Pancreas (tissue), 10 donors: ENCODE measurements around the gene S100A1. TPM values are rescaled to one million over a fixed set of nuclear protein-coding genes. Genes with fewer than 3 reads are reported as not detected.

Experiments
- ATAC-seq, 4 donors: fragments of 200-7000 bp; cut with Tn5 transposase; one replicate each; pipeline versions ENCODE4 v1.8.0 to v1.9.1; 2020; ENCODE audit warnings: mild to moderate bottlenecking in 4 of 4, moderate library complexity in 4 of 4
- DNase-seq, 6 donors: peaks; one replicate each; pipeline ENCODE4 v3.0.0-alpha.2; 2020
- FAIRE-seq: peaks from 2 replicates; lab custom pipeline; 2012; peaks lifted over from hg19 to GRCh38; lab: Jason Lieb, UNC
- H3K27ac ChIP-seq, 4 donors: fragments of 200-600 bp; sonication (generic); 1 replicate in 3 of 4; 2 replicates in 1 of 4; pipeline versions ENCODE4 v1.5.0 to v1.8.0; 2020
- H3K27me3 ChIP-seq, 4 donors: fragments of 200-600 bp; one replicate each; pipeline ENCODE4 v1.8.0; 2021
- H3K36me3 ChIP-seq, 3 donors: fragments of 200-600 bp; sonication (generic) in 1 of 3; one replicate each; pipeline versions ENCODE4 v1.5.0 to v1.8.0; 2020 to 2021
- H3K4me1 ChIP-seq, 3 donors: fragments of 200-600 bp; one replicate each; pipeline ENCODE4 v1.8.0; 2021
- H3K4me3 ChIP-seq, 4 donors: fragments of 200-600 bp; sonication (generic) in 2 of 4; one replicate each; pipeline versions ENCODE4 v1.5.0 to v1.8.0; 2020 to 2021
- H3K9me3 ChIP-seq, 4 donors: fragments of 200-600 bp; one replicate each; pipeline ENCODE4 v1.8.0; 2021
- CTCF ChIP-seq, 4 donors: fragments of 200-600 bp; sonication (generic) in 3 of 4; IDR thresholded peaks; one replicate each; pipeline versions ENCODE4 v1.5.0 to v1.8.0; 2021; ENCODE audit warnings: antibody characterized with exemption in 4 of 4
- WGBS, 2 donors: extraction: QIAGEN DNeasy Blood & Tissue Kit; methylation state at CpG; one replicate each; pipeline ENCODE4 v1.1.7; 2013; 5-methylcytosine and 5-hydroxymethylcytosine counted together
- intact Hi-C, 3 donors: fragments of 100-400 bp; cut with DNase I; formaldehyde crosslinking; loops; one replicate each; pipeline versions ENCODE4 v1.11.1 to v1.14.2; 2022
- polyA plus RNA-seq, 2 donors: library from polyadenylated mRNA; stranded (reverse); fragments of 200-250 nt; gene quantifications; one replicate each; pipeline ENCODE4 v1.2.3, GENCODE V29; 2013
- total RNA-seq, 6 donors: library from RNA; stranded (reverse); fragmentation: NEBNext Ultra II Directional in 4 of 6; extraction: Animal tissue kit (Norgen Biotek cat#: 25700) in 4 of 6; gene quantifications; one replicate each; pipeline versions ENCODE4 v1.2.1 to v1.2.4, GENCODE V29; 2021 to 2023
- donor health status: healthy with polysubstance abuse.
- donor health status: DM: no; HTN: no; CAD: no; lungs with moderate emphysema.
- donor health status: DM: no; HTN: no; CAD: no.
- donor health status: control.
- donor health status: control.
- donor health status: Bipolar disorder and iron deficiency.
- donor health status: DM: yes; HTN: yes; CAD: no.
- donor health status: DM: no; HTN: no; CAD: no.
- donor health status: DM: no; HTN: no; CAD: no.
- donor health status: DM: yes; HTN: yes; CAD: no.

S100A1 gene
- total and polyA plus RNA-seq, 8 donors, result 1.9 to 14.0 (median 4.0) TPM

- DNase-seq (peak in 4 of 6 donors; percentile 40 to 59 (median 54)), FAIRE-seq (no peak), ATAC-seq (peak; percentile 13 to 48 (median 26))
- Histone ChIP-seq H3K9me3 (no peaks in the 10 kb centered on the region), H3K27ac (peak overlapping the region; percentile 51 to 81 (median 65)), H3K4me1 (peaks cover 30 to 41% (median 38%) of the 10 kb centered on the region in 3 donors), H3K36me3 (peaks cover 0 to 20% (median 16%) of the 10 kb centered on the region in 3 donors), H3K4me3 (no peak overlapping the region), H3K27me3 (no peaks in the 10 kb centered on the region)
- no peak for TF ChIP-seq CTCF (IDR thresholded peaks at IDR 0.05)
- intact Hi-C loops, result no loop called here
- WGBS, 2 donors, result 20 to 31% methylated on average over 3 of the region's 3 CpGs
Observed at GRCh38 chr1:153649137-153649862, 21.1 kb downstream of the S100A1 start.

GRCh38 chr1:153649863-153650235, 21.6 kb downstream of the S100A1 start:
- no peaks in the 10 kb centered on the region for H3K27me3 ChIP-seq
- H3K4me1 ChIP-seq, result peaks cover 30 to 41% (median 38%) of the 10 kb centered on the region in 3 donors
- no peak overlapping the region for H3K4me3 ChIP-seq
- ATAC-seq (peak; percentile 84 to 93 (median 92)), FAIRE-seq (no peak), DNase-seq (peak; percentile 91 to 97 (median 95))
- 30 to 32% methylated on average over 2 of the region's 2 CpGs for whole genome bisulfite sequencing, 2 donors
- intact Hi-C loops, result no loop called here
- no peaks in the 10 kb centered on the region for H3K9me3 ChIP-seq
- peak overlapping the region; percentile 51 to 81 (median 65) for H3K27ac ChIP-seq
- TF ChIP-seq CTCF (IDR thresholded peaks at IDR 0.05), result no peak
- peaks cover 0 to 14% (median 13%) of the 10 kb centered on the region in 3 donors for H3K36me3 ChIP-seq

GRCh38 chr1:153651771-153652170, 23.5 kb downstream of the S100A1 start:
- H3K4me1 ChIP-seq, result peaks cover 30 to 41% (median 38%) of the 10 kb centered on the region in 3 donors
- 85 to 100% methylated on average over 1 of the region's 1 CpG for WGBS, 2 donors
- no peak overlapping the region for H3K4me3 ChIP-seq
- peak overlapping the region in 1 of 4 donors; percentile 71 for H3K27ac ChIP-seq
- FAIRE-seq (no peak), DNase-seq (peak in 2 of 6 donors; percentile 18 to 39), ATAC-seq (no peak)
- no peaks in the 10 kb centered on the region for H3K36me3 ChIP-seq
- H3K9me3 ChIP-seq, result no peaks in the 10 kb centered on the region
- TF ChIP-seq CTCF (IDR thresholded peaks at IDR 0.05), result no peak
- intact Hi-C loops, result no loop called here
- no peaks in the 10 kb centered on the region for H3K27me3 ChIP-seq

- FAIRE-seq (no peak), ATAC-seq (peak; percentile 21 to 50 (median 40)), DNase-seq (peak in 2 of 6 donors; percentile 50 to 59)
- 35 to 39% methylated on average over 3 of the region's 3 CpGs for WGBS, 2 donors
- peak overlapping the region; percentile 62 to 80 (median 73) for H3K27ac ChIP-seq
- TF ChIP-seq CTCF (IDR thresholded peaks at IDR 0.05), result no peak
- H3K36me3 ChIP-seq, result no peaks in the 10 kb centered on the region
- no peaks in the 10 kb centered on the region for H3K27me3 ChIP-seq
- H3K4me3 ChIP-seq, result no peak overlapping the region
- intact Hi-C loops, result no loop called here
- H3K9me3 ChIP-seq, result no peaks in the 10 kb centered on the region
- H3K4me1 ChIP-seq, result peaks cover 30 to 39% (median 37%) of the 10 kb centered on the region in 3 donors
Observed at GRCh38 chr1:153652805-153653500, 24.7 kb downstream of the S100A1 start.
